SJCRH30 (cell line): ENCODE data around the gene TMEM232. TPM values are rescaled to one million over a fixed set of nuclear protein-coding genes. Genes with fewer than 3 reads are reported as not detected.

Source experiments
- DNase-seq, 2 experiments: peaks; one replicate each; pipeline ENCODE4 v3.0.0-alpha.2; 2015 to 2020
- H3K27ac ChIP-seq: fragments of 250-450 bp; sonication (Bioruptor Pico); 2 replicates; pipeline ENCODE4 v1.5.1; 2020; ENCODE audit warnings: mild to moderate bottlenecking, moderate library complexity
- H3K27me3 ChIP-seq: fragments of 250-450 bp; sonication (Bioruptor Pico); 2 replicates; pipeline ENCODE4 v1.5.1; 2020; ENCODE audit warnings: mild to moderate bottlenecking, moderate library complexity
- H3K36me3 ChIP-seq: fragments of 250-450 bp; sonication (Bioruptor Pico); 2 replicates; pipeline ENCODE4 v1.5.1; 2020; ENCODE audit warnings: mild to moderate bottlenecking, moderate library complexity
- H3K4me1 ChIP-seq: fragments of 250-450 bp; sonication (Bioruptor Pico); 2 replicates; pipeline ENCODE4 v1.5.1; 2020; ENCODE audit warnings: mild to moderate bottlenecking, moderate library complexity
- H3K4me3 ChIP-seq: fragments of 250-450 bp; sonication (Bioruptor Pico); 2 replicates; pipeline ENCODE4 v1.5.1; 2020; ENCODE audit warnings: mild to moderate bottlenecking, moderate library complexity
- H3K9me3 ChIP-seq: fragments of 250-450 bp; sonication (Bioruptor Pico); replicated peaks from 2 replicates; pipeline ENCODE4 v1.5.1; 2020; ENCODE audit warnings: mild to moderate bottlenecking, moderate library complexity
- total RNA-seq: library from RNA; depleted of rRNA; stranded (reverse); fragments of >200 nt; shearing (Covaris generic); gene quantifications from 2 replicates; pipeline ENCODE4 v1.2.3, GENCODE V29; 2014

TMEM232 gene
- total RNA-seq, 1 experiment from 2014 or later, result 0.97 TPM

GRCh38 chr5:110469486-110469885 lies 257.0 kb downstream of the TMEM232 start:
- Histone ChIP-seq H3K27me3 (no peaks in the 10 kb centered on the region), H3K27ac (no peak overlapping the region), H3K4me3 (no peak overlapping the region), H3K4me1 (no peaks in the 10 kb centered on the region), H3K36me3 (no peaks in the 10 kb centered on the region), H3K9me3 (0 out of 2 replicates have a peak, but pooled peaks cover 6% of the 10 kb centered on the region)
- DNase-seq, result no peak

GRCh38 chr5:110463106-110463505 lies 263.4 kb downstream of the TMEM232 start:
- Histone ChIP-seq H3K4me1 (no peaks in the 10 kb centered on the region), H3K4me3 (no peak overlapping the region), H3K36me3 (no peaks in the 10 kb centered on the region), H3K27ac (no peak overlapping the region), H3K27me3 (no peaks in the 10 kb centered on the region), H3K9me3 (no peaks in the 10 kb centered on the region)
- DNase-seq, result no peak

GRCh38 chr5:110460837-110461236 lies 265.6 kb downstream of the TMEM232 start:
- H3K27me3 ChIP-seq, result no peaks in the 10 kb centered on the region; the same call in 1 of the 2 replicates
- no peak for DNase-seq
- no peaks in the 10 kb centered on the region for H3K9me3 ChIP-seq
- H3K4me3 ChIP-seq, result no peak overlapping the region
- no peaks in the 10 kb centered on the region for H3K36me3 ChIP-seq
- H3K4me1 ChIP-seq, result 0 out of 2 replicates have a peak, but pooled peaks cover 2% of the 10 kb centered on the region
- H3K27ac ChIP-seq, result no peak overlapping the region

GRCh38 chr5:110458313-110458712 lies 268.2 kb downstream of the TMEM232 start:
- Histone ChIP-seq H3K27me3 (no peaks in the 10 kb centered on the region; the same call in 1 of the 2 replicates), H3K4me3 (no peak overlapping the region), H3K4me1 (0 out of 2 replicates have a peak, but pooled peaks cover 2% of the 10 kb centered on the region), H3K9me3 (no peaks in the 10 kb centered on the region), H3K36me3 (no peaks in the 10 kb centered on the region), H3K27ac (no peak overlapping the region)
- DNase-seq, result no peak

GRCh38 chr5:110442856-110443255 lies 283.6 kb downstream of the TMEM232 start:
- H3K4me1 ChIP-seq, result no peaks in the 10 kb centered on the region
- H3K27ac ChIP-seq, result no peak overlapping the region
- H3K36me3 ChIP-seq, result no peaks in the 10 kb centered on the region
- H3K4me3 ChIP-seq, result no peak overlapping the region
- no peak for DNase-seq
- no peaks in the 10 kb centered on the region for H3K9me3 ChIP-seq
- no peaks in the 10 kb centered on the region for H3K27me3 ChIP-seq

GRCh38 chr5:110441035-110441434 lies 285.4 kb downstream of the TMEM232 start:
- Histone ChIP-seq H3K27ac (no peak overlapping the region), H3K27me3 (no peaks in the 10 kb centered on the region)
- DNase-seq, result peak; percentile 4 to 37

GRCh38 chr5:110440058-110440457 lies 286.4 kb downstream of the TMEM232 start:
- Histone ChIP-seq H3K4me1 (no peaks in the 10 kb centered on the region), H3K9me3 (no peaks in the 10 kb centered on the region), H3K27ac (no peak overlapping the region), H3K36me3 (no peaks in the 10 kb centered on the region), H3K27me3 (no peaks in the 10 kb centered on the region), H3K4me3 (no peak overlapping the region)
- no peak for DNase-seq

More at GRCh38 chr5:110441035-110441434, 285.4 kb downstream of the TMEM232 start:
- Histone ChIP-seq H3K36me3 (no peaks in the 10 kb centered on the region), H3K4me1 (no peaks in the 10 kb centered on the region), H3K9me3 (no peaks in the 10 kb centered on the region), H3K4me3 (no peak overlapping the region)

GRCh38 chr5:110439296-110439695 lies 287.2 kb downstream of the TMEM232 start:
- no peak overlapping the region for H3K4me3 ChIP-seq
- no peaks in the 10 kb centered on the region for H3K27me3 ChIP-seq
- H3K36me3 ChIP-seq, result no peaks in the 10 kb centered on the region
- no peak overlapping the region for H3K27ac ChIP-seq
- no peak for DNase-seq
- H3K4me1 ChIP-seq, result no peaks in the 10 kb centered on the region
- no peaks in the 10 kb centered on the region for H3K9me3 ChIP-seq

- no peak overlapping the region for H3K27ac ChIP-seq
- no peak for DNase-seq
- no peaks in the 10 kb centered on the region for H3K36me3 ChIP-seq
- no peak overlapping the region for H3K4me3 ChIP-seq
- no peaks in the 10 kb centered on the region for H3K27me3 ChIP-seq
- H3K9me3 ChIP-seq, result no peaks in the 10 kb centered on the region
- H3K4me1 ChIP-seq, result no peaks in the 10 kb centered on the region
Measured at GRCh38 chr5:110435207-110435606, 291.3 kb downstream of the TMEM232 start.

GRCh38 chr5:110431603-110432002 lies 294.9 kb downstream of the TMEM232 start:
- Histone ChIP-seq H3K9me3 (no peaks in the 10 kb centered on the region), H3K36me3 (no peaks in the 10 kb centered on the region), H3K27me3 (no peaks in the 10 kb centered on the region; the same call in 1 of the 2 replicates), H3K4me1 (no peaks in the 10 kb centered on the region), H3K27ac (no peak overlapping the region), H3K4me3 (no peak overlapping the region)
- DNase-seq, result no peak

- H3K27me3 ChIP-seq, result no peaks in the 10 kb centered on the region
- H3K9me3 ChIP-seq, result no peaks in the 10 kb centered on the region
- H3K36me3 ChIP-seq, result no peaks in the 10 kb centered on the region
- no peak overlapping the region for H3K27ac ChIP-seq
- peak in 1 of 2 experiments; percentile 9 for DNase-seq
- H3K4me1 ChIP-seq, result no peaks in the 10 kb centered on the region
- H3K4me3 ChIP-seq, result no peak overlapping the region
Measured at GRCh38 chr5:110414360-110414759, 312.1 kb downstream of the TMEM232 start.

- DNase-seq, result no peak
- Histone ChIP-seq H3K36me3 (no peaks in the 10 kb centered on the region), H3K27me3 (no peaks in the 10 kb centered on the region), H3K27ac (no peak overlapping the region), H3K9me3 (no peaks in the 10 kb centered on the region), H3K4me1 (no peaks in the 10 kb centered on the region), H3K4me3 (no peak overlapping the region)
Measured at GRCh38 chr5:110413856-110414255, 312.6 kb downstream of the TMEM232 start.

GRCh38 chr5:110409571-110409970 lies 316.9 kb downstream of the TMEM232 start:
- no peaks in the 10 kb centered on the region for H3K36me3 ChIP-seq
- no peak overlapping the region for H3K27ac ChIP-seq
- no peak overlapping the region for H3K4me3 ChIP-seq
- H3K4me1 ChIP-seq, result no peaks in the 10 kb centered on the region
- no peaks in the 10 kb centered on the region for H3K27me3 ChIP-seq
- no peak for DNase-seq
- no peaks in the 10 kb centered on the region for H3K9me3 ChIP-seq

- Histone ChIP-seq H3K27me3 (no peaks in the 10 kb centered on the region), H3K4me3 (no peak overlapping the region), H3K4me1 (no peaks in the 10 kb centered on the region), H3K9me3 (no peaks in the 10 kb centered on the region), H3K36me3 (no peaks in the 10 kb centered on the region), H3K27ac (no peak overlapping the region)
- DNase-seq, result no peak
Measured at GRCh38 chr5:110402562-110402961, 323.9 kb downstream of the TMEM232 start.

- H3K27me3 ChIP-seq, result no peaks in the 10 kb centered on the region
- no peak overlapping the region for H3K27ac ChIP-seq
- no peaks in the 10 kb centered on the region for H3K9me3 ChIP-seq
- DNase-seq, result no peak
- no peak overlapping the region for H3K4me3 ChIP-seq
- no peaks in the 10 kb centered on the region for H3K4me1 ChIP-seq
- no peaks in the 10 kb centered on the region for H3K36me3 ChIP-seq
Measured at GRCh38 chr5:110401881-110402280, 324.6 kb downstream of the TMEM232 start.

GRCh38 chr5:110398951-110399350 lies 327.5 kb downstream of the TMEM232 start:
- Histone ChIP-seq H3K27ac (no peak overlapping the region), H3K9me3 (no peaks in the 10 kb centered on the region), H3K4me1 (no peaks in the 10 kb centered on the region), H3K36me3 (no peaks in the 10 kb centered on the region), H3K27me3 (no peaks in the 10 kb centered on the region), H3K4me3 (no peak overlapping the region)
- no peak for DNase-seq
